Purkinje cell (primary cell): Measurements from ENCODE around the gene UFSP1. TPM values are rescaled to one million over a fixed set of nuclear protein-coding genes. Genes with fewer than 3 reads are reported as not detected.

Experiments used
- polyA plus RNA-seq: library from polyadenylated mRNA; unstranded; fragments of >200 nt; fragmentation: Nextera tagmentation; gene quantifications from 2 replicates; pipeline ENCODE4 v1.2.1, GENCODE V29; 2014

Gene UFSP1
- not detected in 2 replicates for polyA plus RNA-seq

DNA sequence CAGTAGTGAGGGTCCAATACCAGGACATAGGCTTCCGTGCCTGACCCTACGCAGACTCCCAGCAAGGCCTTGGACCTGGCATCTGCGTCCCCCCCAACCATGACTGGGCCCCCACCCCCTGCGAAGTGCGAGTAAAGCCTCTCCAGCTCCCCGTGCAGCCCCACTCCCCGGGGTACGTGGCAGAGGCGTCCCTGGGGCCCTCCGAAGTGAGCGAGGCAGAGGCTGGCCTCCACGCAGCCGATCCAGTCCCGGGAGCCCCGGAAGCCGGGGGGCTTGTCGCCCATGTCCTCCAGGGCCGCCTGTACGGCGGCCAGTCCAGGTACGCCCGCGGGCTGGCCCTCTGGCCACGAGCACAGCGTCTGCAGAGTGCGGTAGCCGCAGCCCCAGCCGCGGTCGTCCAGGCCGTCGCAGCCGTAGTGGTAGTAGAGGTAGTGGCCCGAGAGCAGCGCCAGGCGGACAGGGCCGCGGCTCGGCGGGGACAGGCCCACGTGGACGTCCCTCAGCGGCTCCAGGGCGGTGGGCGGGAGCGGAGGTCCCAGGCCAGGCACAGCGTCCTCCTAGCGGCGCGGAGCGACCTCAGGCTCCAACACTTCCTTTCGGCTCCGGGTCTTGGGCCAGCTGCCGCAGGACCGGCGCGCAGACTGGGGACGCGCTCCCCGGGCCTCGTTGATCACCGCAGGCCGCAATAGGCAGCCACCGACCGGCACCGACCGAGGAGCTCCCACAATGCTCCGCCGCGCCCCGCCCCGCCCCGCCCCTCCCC, at the start of gene UFSP1:
UFSP1 (minus strand) TSS at position 728 of the 763 bp plus-strand sequence; CDS start at position 284, 444 bp downstream.

DNA sequence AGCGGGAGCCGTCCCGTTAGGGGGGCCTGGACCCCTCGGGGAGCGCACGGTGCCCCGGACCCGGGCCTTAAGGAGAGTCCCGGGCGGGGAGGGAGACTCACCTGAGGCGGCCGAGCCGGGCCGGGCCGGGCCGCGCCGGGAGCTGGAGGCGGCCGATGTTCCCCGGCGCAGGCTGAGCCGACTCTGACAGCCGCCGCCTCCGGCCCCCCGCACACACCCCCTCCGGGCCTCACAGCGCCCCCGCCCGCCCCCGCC, 6.1 kb upstream of the UFSP1 start, which contains the start of gene ACHE:
ACHE (minus strand) TSS at position 188 of the 255 bp plus-strand sequence. CDS start 1,656 bp downstream, outside the sequence.

DNA sequence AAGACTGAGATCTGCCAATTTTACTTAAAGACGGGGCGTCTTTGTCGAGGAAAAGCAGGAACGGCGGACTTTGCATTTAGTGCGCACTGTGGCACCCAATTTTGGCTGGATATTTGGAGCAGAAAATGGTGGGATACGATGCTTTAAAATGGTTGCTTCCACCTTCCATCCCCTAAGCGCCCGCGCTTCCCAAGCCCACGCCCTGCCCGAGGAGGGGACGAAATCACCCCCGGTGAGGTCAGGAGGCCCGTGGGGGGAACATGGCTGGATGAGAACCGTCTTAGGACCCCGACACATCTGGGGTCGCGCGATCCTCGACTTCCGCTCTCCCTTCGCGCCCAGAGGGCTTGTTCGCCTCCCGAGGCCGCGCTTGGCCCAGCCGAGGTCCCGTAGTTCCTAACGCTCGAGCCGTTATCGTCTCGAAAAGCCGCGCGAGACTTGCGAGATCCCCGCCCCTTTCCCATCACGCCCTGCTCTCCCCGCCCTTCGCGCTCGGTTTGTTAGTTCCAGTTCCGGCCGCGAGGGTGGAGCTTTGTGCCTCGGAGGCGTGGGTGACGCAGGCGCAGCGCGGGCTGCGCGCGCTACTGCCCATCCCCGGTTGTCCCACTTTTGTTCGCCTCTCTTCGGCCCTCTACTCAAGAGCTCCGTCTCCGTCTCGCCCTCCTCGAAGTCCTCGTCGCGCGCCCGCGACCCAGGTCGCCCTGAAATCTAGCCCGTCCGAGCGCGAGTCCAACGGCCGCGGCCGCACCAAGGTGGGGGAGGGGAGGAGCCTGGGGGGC, 14.7 kb downstream of the UFSP1 start, which contains the start of gene SRRT:
SRRT (plus strand) TSS at position 527 of the 779 bp plus-strand sequence. CDS start 488 bp downstream, outside the sequence.

DNA sequence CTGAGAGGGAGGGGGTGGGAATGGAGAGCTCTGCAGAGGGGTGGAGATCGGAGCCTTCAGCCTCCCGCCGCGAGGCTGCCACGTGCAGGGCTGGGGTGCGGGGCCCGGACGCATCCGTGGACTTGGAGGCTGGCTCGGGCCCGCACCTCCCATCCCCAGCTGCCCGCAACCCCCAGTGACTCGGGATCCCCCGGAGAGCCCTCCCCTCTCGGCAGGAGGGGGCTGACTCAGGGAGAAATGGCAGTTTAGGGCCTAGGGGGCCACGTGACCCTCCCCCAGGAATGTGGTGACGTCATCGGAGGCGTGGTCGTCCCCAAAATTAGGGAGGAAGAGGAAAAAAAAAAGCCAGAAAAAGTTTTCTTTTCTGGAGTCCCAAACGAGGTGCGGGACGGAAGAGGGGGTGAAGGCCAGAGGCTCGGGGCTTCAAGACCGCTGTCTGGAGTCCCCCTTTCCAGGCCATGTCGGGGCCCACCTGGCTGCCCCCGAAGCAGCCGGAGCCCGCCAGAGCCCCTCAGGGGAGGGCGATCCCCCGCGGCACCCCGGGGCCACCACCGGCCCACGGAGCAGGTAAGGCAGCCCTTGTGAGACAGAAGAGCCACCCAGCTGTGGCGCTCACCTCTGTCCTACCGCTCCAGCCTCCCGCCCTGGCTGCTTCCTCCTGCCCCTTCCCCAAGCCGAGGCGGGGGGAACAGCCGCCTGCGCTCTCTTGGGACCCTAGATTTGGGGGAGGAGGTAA, 22.3 kb downstream of the UFSP1 start, which contains the start of gene TRIP6:
TRIP6 (plus strand) TSS at position 348 of the 736 bp plus-strand sequence; CDS start at position 459, 111 bp downstream.

DNA sequence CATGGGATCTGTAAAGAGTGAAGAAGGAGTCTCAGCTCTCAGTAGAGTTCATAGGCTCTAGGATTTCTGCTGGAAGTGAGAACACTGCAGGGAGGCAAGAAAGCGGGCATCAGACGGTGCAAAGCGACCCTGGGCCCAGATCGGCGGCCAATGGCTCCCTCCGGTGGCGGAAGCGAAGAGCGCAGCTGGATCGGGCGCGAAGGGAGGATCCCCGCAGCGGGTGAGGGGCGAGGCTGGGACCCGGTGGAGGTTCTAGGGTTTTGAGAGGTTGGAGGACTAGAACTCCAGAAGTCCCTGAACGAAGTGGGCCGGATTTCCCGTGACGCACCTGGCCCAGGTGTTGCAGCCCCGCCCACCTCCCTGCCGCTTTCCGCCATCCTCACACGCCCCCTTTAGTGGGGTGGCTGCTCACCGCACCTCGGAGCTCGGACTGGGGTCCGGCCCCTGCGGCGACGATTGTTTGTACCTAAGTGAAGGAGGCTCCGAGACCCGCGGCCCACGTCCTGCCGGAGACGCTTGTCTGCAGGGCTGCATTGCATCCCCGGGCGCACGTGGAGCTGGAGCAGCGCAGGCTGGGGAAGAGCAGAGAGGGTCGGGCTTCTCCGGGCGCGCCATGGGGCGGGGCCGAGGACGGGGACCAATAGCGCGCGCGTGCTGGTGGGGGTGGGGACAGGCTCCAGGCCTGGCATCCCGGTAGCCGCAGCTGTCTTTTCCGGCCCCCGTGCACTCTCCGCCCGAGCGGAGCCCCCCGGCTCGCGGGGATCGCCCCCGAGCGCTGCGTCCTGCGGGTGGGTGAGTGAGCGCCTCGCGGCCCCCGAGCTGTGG, 37.3 kb downstream of the UFSP1 start, which contains the start of gene SLC12A9:
SLC12A9 (plus strand) TSS at position 666 of the 825 bp plus-strand sequence. CDS start 1,485 bp downstream, outside the sequence.

Other genes with a start within 250 kb of the UFSP1 start
- 0.17 and 0.55 TPM in 2 replicates for gene TFR2, start 248.2 kb downstream of the UFSP1 start, polyA plus RNA-seq
- gene ACTL6B, start 233.3 kb downstream of the UFSP1 start, polyA plus RNA-seq, result 15.7 and 21.5 TPM in 2 replicates
- gene GNB2, start 216.0 kb downstream of the UFSP1 start, polyA plus RNA-seq, result 3.3 and 3.8 TPM in 2 replicates
- 1.1 and 1.4 TPM in 2 replicates for gene GIGYF1, start 195.5 kb downstream of the UFSP1 start, polyA plus RNA-seq
- 21.3 and 34.3 TPM in 2 replicates for gene POP7, start 183.6 kb downstream of the UFSP1 start, polyA plus RNA-seq
- gene EPO, start 169.2 kb downstream of the UFSP1 start, polyA plus RNA-seq, result not detected in 2 replicates
- not detected in 2 replicates for gene ZAN, start 156.1 kb downstream of the UFSP1 start, polyA plus RNA-seq
- gene EPHB4, start 62.2 kb downstream of the UFSP1 start, polyA plus RNA-seq, result not detected in 2 replicates
- gene SLC12A9, start 37.0 kb downstream of the UFSP1 start, polyA plus RNA-seq, result 0.47 and 2.5 TPM in 2 replicates
- 0.79 and 2.0 TPM in 2 replicates for gene TRIP6, start 22.3 kb downstream of the UFSP1 start, polyA plus RNA-seq
- 14.1 and 14.3 TPM in 2 replicates for gene SRRT, start 14.6 kb downstream of the UFSP1 start, polyA plus RNA-seq
- gene ACHE, start 6.2 kb upstream of the UFSP1 start, polyA plus RNA-seq, result 0.73 and 1.6 TPM in 2 replicates
- gene MUC3A, start 59.8 kb upstream of the UFSP1 start, polyA plus RNA-seq, result not detected in 2 replicates
- gene MUC12, start 79.8 kb upstream of the UFSP1 start, polyA plus RNA-seq, result 1.5 TPM in 1 of 2 replicates, not detected in the other
- not detected in 2 replicates for gene MUC17, start 130.4 kb upstream of the UFSP1 start, polyA plus RNA-seq
- gene TRIM56, start 195.8 kb upstream of the UFSP1 start, polyA plus RNA-seq, result 0.06 and 0.19 TPM in 2 replicates
- gene SERPINE1, start 237.4 kb upstream of the UFSP1 start, polyA plus RNA-seq, result not detected in 2 replicates